GM23248 (cell line): ENCODE results near the gene BRI3BP. TPM values are rescaled to one million over a fixed set of nuclear protein-coding genes. Genes with fewer than 3 reads are reported as not detected.

Experiments
- DNase-seq: peaks from one replicate; pipeline ENCODE4 v3.0.0-alpha.2; 2015
- H2AFZ ChIP-seq: fragments of 200-600 bp; sonication (generic); 2 replicates; pipeline ENCODE4 v1.6.1; 2016; ENCODE audit warnings: antibody characterized with exemption
- H3F3A ChIP-seq: fragments of 200-600 bp; sonication (generic); 2 replicates; pipeline ENCODE4 v1.6.1; 2016; ENCODE audit warnings: mild to moderate bottlenecking, antibody characterized with exemption, mixed run types; ENCODE audit not compliant: insufficient read depth
- H3K27ac ChIP-seq: fragments of 200-600 bp; sonication (generic); 2 replicates; pipeline ENCODE4 v1.5.1; 2016; ENCODE audit warnings: mild to moderate bottlenecking
- H3K27me3 ChIP-seq: fragments of 200-600 bp; sonication (generic); replicated peaks from 2 replicates; pipeline ENCODE4 v1.6.1; 2016; ENCODE audit warnings: mild to moderate bottlenecking; ENCODE audit not compliant: insufficient read depth
- H3K36me3 ChIP-seq: fragments of 200-600 bp; sonication (generic); 2 replicates; pipeline ENCODE4 v1.6.1; 2016; ENCODE audit warnings: low read depth, mild to moderate bottlenecking
- H3K4me1 ChIP-seq: fragments of 200-600 bp; sonication (generic); 2 replicates; pipeline ENCODE4 v1.6.1; 2016; ENCODE audit warnings: mild to moderate bottlenecking; ENCODE audit not compliant: insufficient read depth
- H3K4me2 ChIP-seq: fragments of 200-600 bp; sonication (generic); one replicate; pipeline ENCODE4 v1.6.1; 2016; ENCODE audit warnings: mild to moderate bottlenecking; ENCODE audit not compliant: unreplicated experiment
- H3K4me3 ChIP-seq: fragments of 200-600 bp; sonication (generic); 2 replicates; pipeline ENCODE4 v1.5.1; 2016; ENCODE audit warnings: mild to moderate bottlenecking
- H3K79me2 ChIP-seq: fragments of 200-600 bp; sonication (generic); 2 replicates; pipeline ENCODE4 v1.6.1; 2016; ENCODE audit warnings: mild to moderate bottlenecking; ENCODE audit not compliant: insufficient read depth
- H3K9ac ChIP-seq: fragments of 200-600 bp; sonication (generic); 2 replicates; pipeline ENCODE4 v1.6.1; 2016; ENCODE audit warnings: mild to moderate bottlenecking
- H3K9me2 ChIP-seq: fragments of 200-600 bp; sonication (generic); 2 replicates; pipeline ENCODE4 v1.6.1; 2016; ENCODE audit warnings: mixed run types, mild to moderate bottlenecking, moderate library complexity; ENCODE audit not compliant: insufficient read depth
- H3K9me3 ChIP-seq: fragments of 200-600 bp; sonication (generic); one replicate; pipeline ENCODE4 v1.6.1; 2017; ENCODE audit warnings: low read depth
- H4K20me1 ChIP-seq: fragments of 200-600 bp; sonication (generic); 2 replicates; pipeline ENCODE4 v1.6.0; 2016; ENCODE audit not compliant: insufficient read depth
- EZH2 ChIP-seq: fragments of 200-600 bp; sonication (generic); IDR thresholded peaks from 2 replicates; pipeline ENCODE4 v1.6.1; 2018; ENCODE audit warnings: antibody characterized with exemption, mild to moderate bottlenecking; ENCODE audit not compliant: insufficient read depth, poor library complexity, severe bottlenecking
- EZH2phosphoT487 ChIP-seq: fragments of 200-600 bp; sonication (generic); IDR thresholded peaks from 2 replicates; pipeline ENCODE4 v1.6.1; 2018; ENCODE audit warnings: antibody characterized with exemption, moderate library complexity, mild to moderate bottlenecking, low read depth; ENCODE audit not compliant: insufficient read depth
- WGBS, 2 experiments: methylation state at CpG; one replicate each; pipeline ENCODE4 v1.1.6; 2015 to 2017; ENCODE audit warnings: low lambda C conversion rate in 2 of 2, low coverage in 1 of 2; ENCODE audit errors: missing lambda C conversion rate in 2 of 2; 5-methylcytosine and 5-hydroxymethylcytosine counted together
- in situ Hi-C: fragments of 300-500 bp; cut with MboI; formaldehyde crosslinking; loops from 2 replicates; pipeline ENCODE4 v1.15.0; 2020
- polyA plus RNA-seq: library from polyadenylated mRNA; unstranded; fragments of >200 nt; fragmentation: Nextera tagmentation; extraction: Ambion mirVana; gene quantifications from 2 replicates; pipeline ENCODE4 v1.2.1, GENCODE V29; 2016
- total RNA-seq: library from RNA; depleted of rRNA; stranded (reverse); fragments of >200 nt; shearing (Covaris generic); gene quantifications from 2 replicates; pipeline ENCODE4 v1.2.3, GENCODE V29; 2014

Gene BRI3BP
- total and polyA plus RNA-seq, 2 experiments from 2014 or later, result 3.5 to 4.2 TPM

GRCh38 chr12:124963211-124963610, 30.2 kb upstream of the BRI3BP start:
- TF ChIP-seq EZH2, result no peak
- no peak for TF ChIP-seq EZH2phosphoT487
- Histone ChIP-seq H3K4me3 (no peak overlapping the region), H3K79me2 (no peaks in the 10 kb centered on the region), H3K9me2 (no peaks in the 10 kb centered on the region), H3F3A (no peaks in the 10 kb centered on the region), H3K4me1 (no peaks in the 10 kb centered on the region), H3K36me3 (peaks cover 3% of the 10 kb centered on the region; the same call in 1 of the 2 replicates), H3K27me3 (no peaks in the 10 kb centered on the region), H3K4me2 (no peak overlapping the region), H3K9ac (no peak overlapping the region), H2AFZ (no peak overlapping the region), H3K9me3 (no peaks in the 10 kb centered on the region), H3K27ac (no peak overlapping the region), H4K20me1 (no peaks in the 10 kb centered on the region)
- no peak for DNase-seq
- 99% methylated on average over 8 of the region's 8 CpGs for WGBS, 2 experiments
- in situ Hi-C loops, result no loop called here

GRCh38 chr12:124964251-124964650, 29.2 kb upstream of the BRI3BP start:
- Histone ChIP-seq H3K27me3 (no peaks in the 10 kb centered on the region), H3K4me3 (no peak overlapping the region), H3K4me2 (no peak overlapping the region), H3K4me1 (no peaks in the 10 kb centered on the region), H4K20me1 (no peaks in the 10 kb centered on the region), H3K79me2 (no peaks in the 10 kb centered on the region), H2AFZ (no peak overlapping the region), H3K9ac (no peak overlapping the region), H3K27ac (no peak overlapping the region), H3K9me3 (no peaks in the 10 kb centered on the region), H3K9me2 (no peaks in the 10 kb centered on the region), H3K36me3 (peaks cover 3% of the 10 kb centered on the region; the same call in 1 of the 2 replicates), H3F3A (no peaks in the 10 kb centered on the region)
- DNase-seq, result no peak
- no peak for TF ChIP-seq EZH2phosphoT487
- TF ChIP-seq EZH2, result no peak
- 97 to 98% methylated on average over 19 to 22 of the region's 22 CpGs for WGBS, 2 experiments
- in situ Hi-C loops, result no loop called here

- H4K20me1 ChIP-seq, result no peaks in the 10 kb centered on the region
- H3K36me3 ChIP-seq, result no peaks in the 10 kb centered on the region; the same call in 1 of the 2 replicates
- no peaks in the 10 kb centered on the region for H3F3A ChIP-seq
- in situ Hi-C loops, result no loop called here
- H3K9me2 ChIP-seq, result no peaks in the 10 kb centered on the region
- H3K27me3 ChIP-seq, result no peaks in the 10 kb centered on the region
- no peak for DNase-seq
- no peak overlapping the region for H3K9ac ChIP-seq
- H3K9me3 ChIP-seq, result no peaks in the 10 kb centered on the region
- no peak overlapping the region for H3K4me3 ChIP-seq
- no peak for TF ChIP-seq EZH2
- TF ChIP-seq EZH2phosphoT487, result no peak
- WGBS, 2 experiments, result 93% methylated on average over 14 to 15 of the region's 15 CpGs
- no peak overlapping the region for H2AFZ ChIP-seq
- no peaks in the 10 kb centered on the region for H3K79me2 ChIP-seq
- no peaks in the 10 kb centered on the region for H3K4me1 ChIP-seq
- no peak overlapping the region for H3K4me2 ChIP-seq
- H3K27ac ChIP-seq, result no peak overlapping the region
Measured at GRCh38 chr12:124964836-124965462, 28.5 kb upstream of the BRI3BP start.

DNA sequence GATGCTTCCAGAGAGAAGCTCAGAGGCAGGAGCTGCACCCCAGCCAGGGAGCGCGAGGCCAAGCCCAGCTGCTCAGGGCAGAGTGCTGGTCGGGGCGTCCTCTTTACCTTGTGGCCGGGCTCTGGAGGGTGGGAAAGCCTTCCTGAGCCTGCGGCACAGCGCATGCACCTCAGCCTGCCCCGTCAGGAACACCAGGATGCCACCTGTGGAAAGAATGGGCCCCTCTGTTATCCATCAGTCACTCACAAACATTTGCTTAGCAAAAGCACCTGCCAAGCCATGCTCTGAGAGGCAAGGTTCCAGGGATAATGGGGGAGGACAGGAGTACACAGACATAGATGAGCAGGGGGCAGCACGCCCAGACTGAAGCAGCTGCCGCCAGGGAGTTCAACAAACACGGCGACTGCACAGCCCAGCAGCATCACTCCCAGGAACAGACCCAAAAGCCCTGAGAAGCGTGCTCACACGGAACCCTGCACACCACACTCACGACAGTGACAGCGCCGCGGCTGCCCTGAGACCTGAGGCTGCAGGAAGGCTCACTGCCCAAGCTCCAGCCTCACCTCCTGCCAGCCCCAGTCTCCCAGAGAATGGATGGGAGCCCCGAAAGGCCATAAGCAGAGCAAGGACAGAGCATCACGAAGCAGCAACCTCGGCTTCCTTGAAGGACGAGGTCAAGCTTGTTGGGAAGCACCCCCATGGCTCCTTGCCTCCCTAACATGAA, 26.3 kb upstream of the BRI3BP start:
- Histone ChIP-seq H3K9ac (no peak overlapping the region), H3K9me3 (no peaks in the 10 kb centered on the region), H3K27me3 (no peaks in the 10 kb centered on the region), H3K4me1 (no peaks in the 10 kb centered on the region), H4K20me1 (no peaks in the 10 kb centered on the region), H3K79me2 (no peaks in the 10 kb centered on the region), H3K4me2 (no peak overlapping the region), H3K27ac (no peak overlapping the region), H3K9me2 (no peaks in the 10 kb centered on the region), H3F3A (no peaks in the 10 kb centered on the region), H3K4me3 (no peak overlapping the region), H2AFZ (no peak overlapping the region), H3K36me3 (no peaks in the 10 kb centered on the region)
- no peak for DNase-seq
- in situ Hi-C loops, result no loop called here
- TF ChIP-seq EZH2, result no peak
- 94 to 95% methylated on average over 21 to 22 of the region's 22 CpGs for WGBS, 2 experiments
